Pancreas (tissue), 10 donors: ENCODE measurements around the gene PLXDC1. TPM values are rescaled to one million over a fixed set of nuclear protein-coding genes. Genes with fewer than 3 reads are reported as not detected.
A peak's percentile ranks its signal among the peaks of the same experiment; 100 is the strongest.
"Not testable (repeated sequence)": the region's sequence is repeated elsewhere in the genome, so short reads cannot be mapped to it uniquely, and the experiment has no call there.

Experiments
- ATAC-seq, 4 donors: fragments of 200-7000 bp; cut with Tn5 transposase; one replicate each; pipeline versions ENCODE4 v1.8.0 to v1.9.1; 2020; ENCODE audit warnings: mild to moderate bottlenecking in 4 of 4, moderate library complexity in 4 of 4
- DNase-seq, 6 donors: peaks; one replicate each; pipeline ENCODE4 v3.0.0-alpha.2; 2020
- FAIRE-seq: peaks from 2 replicates; lab custom pipeline; 2012; peaks lifted over from hg19 to GRCh38; lab: Jason Lieb, UNC
- H3K27ac ChIP-seq, 4 donors: fragments of 200-600 bp; sonication (generic); 1 replicate in 3 of 4; 2 replicates in 1 of 4; pipeline versions ENCODE4 v1.5.0 to v1.8.0; 2020
- H3K27me3 ChIP-seq, 4 donors: fragments of 200-600 bp; one replicate each; pipeline ENCODE4 v1.8.0; 2021
- H3K36me3 ChIP-seq, 3 donors: fragments of 200-600 bp; sonication (generic) in 1 of 3; one replicate each; pipeline versions ENCODE4 v1.5.0 to v1.8.0; 2020 to 2021
- H3K4me1 ChIP-seq, 3 donors: fragments of 200-600 bp; one replicate each; pipeline ENCODE4 v1.8.0; 2021
- H3K4me3 ChIP-seq, 4 donors: fragments of 200-600 bp; sonication (generic) in 2 of 4; one replicate each; pipeline versions ENCODE4 v1.5.0 to v1.8.0; 2020 to 2021
- H3K9me3 ChIP-seq, 4 donors: fragments of 200-600 bp; one replicate each; pipeline ENCODE4 v1.8.0; 2021
- WGBS, 2 donors: extraction: QIAGEN DNeasy Blood & Tissue Kit; methylation state at CpG; one replicate each; pipeline ENCODE4 v1.1.7; 2013; 5-methylcytosine and 5-hydroxymethylcytosine counted together
- intact Hi-C, 3 donors: fragments of 100-400 bp; cut with DNase I; formaldehyde crosslinking; loops; one replicate each; pipeline versions ENCODE4 v1.11.1 to v1.14.2; 2022
- polyA plus RNA-seq, 2 donors: library from polyadenylated mRNA; stranded (reverse); fragments of 200-250 nt; gene quantifications; one replicate each; pipeline ENCODE4 v1.2.3, GENCODE V29; 2013
- total RNA-seq, 6 donors: library from RNA; stranded (reverse); fragmentation: NEBNext Ultra II Directional in 4 of 6; extraction: Animal tissue kit (Norgen Biotek cat#: 25700) in 4 of 6; gene quantifications; one replicate each; pipeline versions ENCODE4 v1.2.1 to v1.2.4, GENCODE V29; 2021 to 2023
- TF ChIP-seq, protein P1 (sequence below), 4 donors: fragments of 200-600 bp; sonication (generic) in 3 of 4; IDR thresholded peaks; one replicate each; pipeline versions ENCODE4 v1.5.0 to v1.8.0; 2021; ENCODE audit warnings: antibody characterized with exemption in 4 of 4
- donor health status: healthy with polysubstance abuse.
- donor health status: DM: no; HTN: no; CAD: no; lungs with moderate emphysema.
- donor health status: DM: no; HTN: no; CAD: no.
- donor health status: control.
- donor health status: control.
- donor health status: Bipolar disorder and iron deficiency.
- donor health status: DM: yes; HTN: yes; CAD: no.
- donor health status: DM: no; HTN: no; CAD: no.
- donor health status: DM: no; HTN: no; CAD: no.
- donor health status: DM: yes; HTN: yes; CAD: no.

The PLXDC1 gene
- total and polyA plus RNA-seq, 8 donors, result 0.88 to 5.6 (median 1.9) TPM

DNA sequence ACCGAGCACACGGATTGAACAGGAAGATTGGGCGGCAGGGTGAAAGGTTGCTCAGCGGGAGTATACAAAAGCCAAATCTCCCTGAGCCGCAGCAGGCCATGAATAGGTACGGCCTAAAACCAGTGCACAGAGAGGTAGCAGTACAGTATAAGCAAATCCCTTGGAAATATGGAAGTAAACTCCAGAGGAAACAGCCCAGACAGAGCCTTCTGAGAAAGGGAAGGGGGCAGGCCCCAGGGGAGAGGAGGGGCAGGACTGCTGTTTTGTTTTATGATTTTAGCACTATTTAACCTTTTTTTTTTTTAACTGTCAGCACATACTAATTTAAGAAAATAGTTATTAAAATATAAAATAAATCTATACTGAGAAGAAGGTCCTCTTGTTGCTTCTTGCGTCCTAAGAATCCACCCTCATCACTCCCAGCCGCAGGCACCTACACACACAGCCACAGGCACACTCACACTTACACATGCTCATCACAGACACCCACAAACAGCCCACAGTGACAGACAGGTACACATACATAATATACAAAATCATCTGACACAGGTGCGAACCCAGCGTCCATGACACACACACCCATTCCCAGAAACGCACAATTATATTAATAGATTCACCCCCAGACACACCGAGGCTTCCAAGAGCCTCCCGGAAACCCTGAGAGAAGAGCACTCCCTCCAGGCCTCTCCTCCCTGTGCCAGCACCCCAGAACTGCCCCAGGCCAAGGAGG is 12.8 kb downstream of the PLXDC1 start:
- Histone ChIP-seq H3K4me3 (no peak overlapping the region), H3K27ac (no peak overlapping the region), H3K27me3 (no peaks in the 10 kb centered on the region), H3K4me1 (no peaks in the 10 kb centered on the region), H3K9me3 (no peaks in the 10 kb centered on the region), H3K36me3 (no peaks in the 10 kb centered on the region)
- FAIRE-seq (no peak), ATAC-seq (no peak), DNase-seq (no peak)
- TF ChIP-seq, protein P1, sequence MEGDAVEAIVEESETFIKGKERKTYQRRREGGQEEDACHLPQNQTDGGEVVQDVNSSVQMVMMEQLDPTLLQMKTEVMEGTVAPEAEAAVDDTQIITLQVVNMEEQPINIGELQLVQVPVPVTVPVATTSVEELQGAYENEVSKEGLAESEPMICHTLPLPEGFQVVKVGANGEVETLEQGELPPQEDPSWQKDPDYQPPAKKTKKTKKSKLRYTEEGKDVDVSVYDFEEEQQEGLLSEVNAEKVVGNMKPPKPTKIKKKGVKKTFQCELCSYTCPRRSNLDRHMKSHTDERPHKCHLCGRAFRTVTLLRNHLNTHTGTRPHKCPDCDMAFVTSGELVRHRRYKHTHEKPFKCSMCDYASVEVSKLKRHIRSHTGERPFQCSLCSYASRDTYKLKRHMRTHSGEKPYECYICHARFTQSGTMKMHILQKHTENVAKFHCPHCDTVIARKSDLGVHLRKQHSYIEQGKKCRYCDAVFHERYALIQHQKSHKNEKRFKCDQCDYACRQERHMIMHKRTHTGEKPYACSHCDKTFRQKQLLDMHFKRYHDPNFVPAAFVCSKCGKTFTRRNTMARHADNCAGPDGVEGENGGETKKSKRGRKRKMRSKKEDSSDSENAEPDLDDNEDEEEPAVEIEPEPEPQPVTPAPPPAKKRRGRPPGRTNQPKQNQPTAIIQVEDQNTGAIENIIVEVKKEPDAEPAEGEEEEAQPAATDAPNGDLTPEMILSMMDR (IDR thresholded peaks at IDR 0.05), result no peak
- 86 to 90% methylated on average over 13 of the region's 13 CpGs for WGBS, 2 donors
- intact Hi-C loops, result no loop called here

DNA sequence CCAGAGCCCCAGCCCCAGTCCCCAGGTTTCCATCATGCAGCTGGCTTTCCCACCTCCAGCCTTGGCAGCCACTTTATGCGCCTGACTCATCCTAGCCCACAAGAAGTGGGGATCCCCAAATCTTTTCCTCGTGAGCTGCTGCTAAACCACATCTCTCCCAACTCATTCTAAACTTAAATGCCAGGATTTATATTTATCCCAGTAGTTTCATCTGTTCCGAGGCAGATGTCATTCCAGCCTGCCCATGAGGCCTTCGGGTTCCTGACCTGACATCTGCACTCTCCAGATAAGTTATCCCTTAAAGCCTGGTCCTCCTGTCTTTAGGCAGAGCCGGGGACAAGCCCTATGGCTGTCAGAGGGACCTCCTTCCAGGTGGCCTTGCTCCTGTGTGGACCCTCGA is 16.6 kb downstream of the PLXDC1 start:
- WGBS, 2 donors, result 78 to 86% methylated on average over 6 of the region's 6 CpGs
- DNase-seq, result no peak
- ATAC-seq, result no peak
- intact Hi-C loops, result no loop called here
- Histone ChIP-seq H3K4me3 (no peak overlapping the region), H3K9me3 (no peaks in the 10 kb centered on the region), H3K4me1 (no peaks in the 10 kb centered on the region), H3K27ac (no peak overlapping the region), H3K27me3 (no peaks in the 10 kb centered on the region), H3K36me3 (no peaks in the 10 kb centered on the region)
- TF ChIP-seq, protein P1 (IDR thresholded peaks at IDR 0.05), result no peak
- no peak for FAIRE-seq

DNA sequence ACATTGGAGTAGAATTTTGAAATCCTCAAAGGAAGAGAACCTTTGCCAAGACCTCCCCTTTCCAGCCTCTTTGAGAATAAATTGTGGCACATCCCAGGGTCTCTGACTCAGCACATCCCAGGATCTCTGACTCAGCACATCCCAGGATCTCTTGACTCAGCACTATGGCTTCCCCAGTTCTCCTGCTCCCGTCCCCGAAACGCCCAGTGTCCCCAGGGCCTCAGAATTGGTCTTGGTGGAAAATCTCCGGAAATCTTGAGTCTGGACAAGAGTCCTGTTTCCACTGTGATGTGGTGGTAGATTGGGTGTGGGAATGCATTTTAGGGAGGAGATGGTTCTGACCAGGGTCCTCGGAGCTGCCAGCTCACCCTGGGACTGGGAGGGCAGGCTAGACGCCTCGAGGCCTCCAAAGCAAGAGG is 19.2 kb downstream of the PLXDC1 start:
- ATAC-seq (peak in 3 of 4 donors; percentile 48 to 72 (median 51)), FAIRE-seq (no peak), DNase-seq (no peak)
- TF ChIP-seq, protein P1 (IDR thresholded peaks at IDR 0.05), result no peak
- Histone ChIP-seq H3K36me3 (no peaks in the 10 kb centered on the region), H3K27me3 (no peaks in the 10 kb centered on the region), H3K4me3 (no peak overlapping the region), H3K27ac (no peak overlapping the region), H3K9me3 (no peaks in the 10 kb centered on the region), H3K4me1 (no peaks in the 10 kb centered on the region)
- intact Hi-C loops, result no loop called here
- WGBS, 2 donors, result 81 to 84% methylated on average over 7 of the region's 7 CpGs

DNA sequence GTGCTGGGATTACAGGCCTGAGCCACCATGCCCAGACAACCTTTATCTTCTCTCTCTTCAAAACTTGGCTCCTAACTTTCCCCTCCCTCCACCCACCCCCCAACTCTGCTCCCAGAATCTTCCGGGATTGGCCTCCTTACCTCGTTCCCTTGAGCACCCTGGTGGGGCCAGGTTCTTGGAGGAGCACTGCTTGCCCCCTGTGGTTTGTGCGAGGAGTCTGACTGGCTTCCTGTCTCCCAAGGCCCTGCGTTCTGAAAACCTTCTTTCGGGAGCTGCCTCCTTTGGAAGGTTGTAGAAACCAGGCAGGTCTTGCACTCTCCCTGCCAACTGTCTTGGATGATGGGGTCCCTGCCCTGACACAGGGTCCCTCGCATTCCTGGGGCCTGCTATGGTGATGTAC is 19.8 kb downstream of the PLXDC1 start:
- ATAC-seq, result no peak

DNA sequence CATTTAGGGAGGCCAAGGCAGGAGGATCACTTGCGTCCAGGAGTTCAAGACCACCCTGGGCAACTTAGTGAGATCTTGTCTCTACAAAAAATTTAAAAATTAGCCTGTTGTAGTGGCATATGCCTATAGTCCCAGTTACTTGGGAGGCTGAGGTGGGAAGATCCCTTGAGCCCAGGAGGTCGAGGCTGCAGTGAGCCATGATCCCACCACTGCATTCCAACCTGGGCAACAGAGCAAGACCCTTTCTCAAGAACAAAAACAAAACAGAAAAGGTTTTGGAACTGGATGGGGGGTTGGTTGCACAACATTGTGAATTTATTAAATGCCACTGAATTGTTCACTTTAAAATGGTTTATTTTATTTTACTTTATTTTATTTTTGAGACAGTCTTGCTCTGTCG is 21.2 kb downstream of the PLXDC1 start:
- Histone ChIP-seq H3K36me3 (no peaks in the 10 kb centered on the region), H3K27ac (no peak overlapping the region), H3K27me3 (no peaks in the 10 kb centered on the region), H3K9me3 (no peaks in the 10 kb centered on the region), H3K4me1 (no peaks in the 10 kb centered on the region), H3K4me3 (no peak overlapping the region)
- 82 to 91% methylated on average over 3 of the region's 3 CpGs for WGBS, 2 donors
- intact Hi-C loops, result no loop called here
- no peak for DNase-seq
- ATAC-seq, result no peak
- FAIRE-seq, result no peak
- TF ChIP-seq, protein P1 (IDR thresholded peaks at IDR 0.05), result no peak

More for the DNA sequence above, 19.8 kb downstream of the PLXDC1 start:
- TF ChIP-seq, protein P1 (IDR thresholded peaks at IDR 0.05), result no peak
- H3K4me3 ChIP-seq, result no peak overlapping the region
- no peaks in the 10 kb centered on the region for H3K9me3 ChIP-seq
- no peaks in the 10 kb centered on the region for H3K36me3 ChIP-seq
- WGBS, 2 donors, result 78 to 80% methylated on average over 6 of the region's 6 CpGs
- no peak for FAIRE-seq
- no peaks in the 10 kb centered on the region for H3K4me1 ChIP-seq
- H3K27ac ChIP-seq, result no peak overlapping the region
- DNase-seq, result no peak
- intact Hi-C loops, result no loop called here
- no peaks in the 10 kb centered on the region for H3K27me3 ChIP-seq

DNA sequence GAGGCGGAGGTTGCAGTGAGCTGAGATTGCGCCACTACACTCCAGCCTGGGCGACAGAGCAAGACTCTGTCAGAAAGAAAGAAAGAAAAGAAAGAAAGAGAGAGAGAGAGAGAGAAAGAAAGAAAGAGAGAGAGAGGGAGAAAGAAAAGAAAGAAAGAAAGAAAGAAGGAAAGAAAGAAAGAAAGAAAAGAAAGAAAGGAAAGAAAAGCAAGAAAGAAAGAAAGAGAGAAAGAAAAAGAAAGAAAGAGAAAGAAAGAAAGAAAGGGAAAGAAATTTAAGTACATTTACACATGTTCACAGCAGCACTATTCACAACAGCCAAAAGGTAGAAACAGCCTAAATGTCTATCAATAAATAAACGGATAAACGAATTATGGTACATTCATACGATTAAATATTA is 21.9 kb downstream of the PLXDC1 start:
- ATAC-seq, intact Hi-C loops, H3K4me1 ChIP-seq, FAIRE-seq, DNase-seq, H3K9me3 ChIP-seq, H3K27me3 ChIP-seq, H3K27ac ChIP-seq, H3K4me3 ChIP-seq, H3K36me3 ChIP-seq: not testable (repeated sequence)
- 77 to 90% methylated on average over 6 of the region's 6 CpGs for WGBS, 2 donors
